Colon (tissue), 2 donors: ENCODE measurements around the gene CFAP100.

ENCODE experiments used
- FAIRE-seq: peaks from 2 replicates; lab custom pipeline; 2012; peaks lifted over from hg19 to GRCh38; lab: Jason Lieb, UNC
- donor health status: control.
- donor health status: control.

CFAP100 gene

GRCh38 chr3:126394179-126394976, at the start of gene CFAP100:
Gene CFAP100, plus strand, starts transcription at chr3:126394909. Its CDS starts 1,092 bp downstream, at chr3:126396001.
- no peak for FAIRE-seq

- no peak for FAIRE-seq
These were observed 49.5 kb upstream of the CFAP100 start for GRCh38 chr3:126345231-126345630.

- no peak for FAIRE-seq
These were observed 48.9 kb upstream of the CFAP100 start for GRCh38 chr3:126345641-126346460.

GRCh38 chr3:126346466-126346865, 48.2 kb upstream of the CFAP100 start:
- FAIRE-seq: no peak

- FAIRE-seq: no peak
These were observed 47.1 kb upstream of the CFAP100 start for GRCh38 chr3:126347543-126348161.

GRCh38 chr3:126348308-126348920, 46.3 kb upstream of the CFAP100 start:
- FAIRE-seq: no peak

- FAIRE-seq: no peak
These were observed 45.6 kb upstream of the CFAP100 start for GRCh38 chr3:126349071-126349470.

- FAIRE-seq: no peak
These were observed 44.9 kb upstream of the CFAP100 start for GRCh38 chr3:126349611-126350501.

- no peak for FAIRE-seq
These were observed 44.1 kb upstream of the CFAP100 start for GRCh38 chr3:126350502-126351085.

- no peak for FAIRE-seq
These were observed 43.5 kb upstream of the CFAP100 start for GRCh38 chr3:126351086-126351770.

- FAIRE-seq: no peak
These were observed 42.8 kb upstream of the CFAP100 start for GRCh38 chr3:126351771-126352475.

GRCh38 chr3:126352476-126353454, 41.9 kb upstream of the CFAP100 start:
- no peak for FAIRE-seq

- no peak for FAIRE-seq
These were observed 40.9 kb upstream of the CFAP100 start for GRCh38 chr3:126353694-126354321.

GRCh38 chr3:126354776-126355175, 39.9 kb upstream of the CFAP100 start:
- FAIRE-seq: no peak

GRCh38 chr3:126355251-126355650, 39.5 kb upstream of the CFAP100 start:
- FAIRE-seq: no peak

GRCh38 chr3:126355777-126356372, 38.8 kb upstream of the CFAP100 start:
- FAIRE-seq: no peak
